CD4-positive, alpha-beta T cell (primary cell): Measurements from ENCODE around the gene PDZRN3. TPM values are rescaled to one million over a fixed set of nuclear protein-coding genes. Genes with fewer than 3 reads are reported as not detected.

Source experiments
- ATAC-seq: fragments of 200-7000 bp; cut with Tn5 transposase; one replicate; pipeline ENCODE4 v1.10.0; 2022; ENCODE audit warnings: mild to moderate bottlenecking; ENCODE audit not compliant: poor library complexity
- CTCF ChIA-PET: fragments of 350-600 bp; sonication (Branson Sonifier 250); formaldehyde crosslinking; loops from one replicate; lab custom pipeline; 2021; ENCODE audit warnings: antibody characterized with exemption, inconsistent platforms; lab: Charles Lee
- POLR2A ChIA-PET: fragments of 350-600 bp; sonication (Branson Sonifier 250); formaldehyde crosslinking; loops from one replicate; lab custom pipeline; 2021; ENCODE audit warnings: antibody characterized with exemption, inconsistent platforms; lab: Charles Lee
- DNase-seq, 14 experiments: peaks; one replicate each; pipeline ENCODE4 v3.0.0-alpha.2; 2013 to 2020; ENCODE audit warnings: mixed read lengths in 2 of 14
- H3K27ac ChIP-seq, 2 donors: one replicate each; pipeline versions ENCODE4 v1.5.1 to v1.7.0; 2013; ENCODE audit warnings: low read length in 2 of 2, low read depth in 1 of 2, mild to moderate bottlenecking in 1 of 2
- H3K27me3 ChIP-seq, 2 experiments: 1 replicate in 1 of 2; 2 replicates in 1 of 2; pipeline versions ENCODE4 v1.6.1 to v1.7.0; 2013; ENCODE audit warnings: low read length in 2 of 2, control low read depth in 1 of 2, mild to moderate bottlenecking in 1 of 2, moderate library complexity in 1 of 2; ENCODE audit not compliant: insufficient read depth in 2 of 2, control insufficient read depth in 1 of 2
- H3K36me3 ChIP-seq: one replicate; pipeline ENCODE4 v1.6.1; 2013; ENCODE audit warnings: low read length, control low read depth; ENCODE audit not compliant: insufficient read depth
- H3K4me1 ChIP-seq: one replicate; pipeline ENCODE4 v1.6.1; 2013; ENCODE audit warnings: low read length, control low read depth; ENCODE audit not compliant: insufficient read depth
- H3K4me3 ChIP-seq: one replicate; pipeline ENCODE4 v1.5.1; 2013; ENCODE audit warnings: mild to moderate bottlenecking, low read length, moderate library complexity
- H3K9me3 ChIP-seq, 2 experiments: 1 replicate in 1 of 2; 2 replicates in 1 of 2; pipeline versions ENCODE4 v1.6.1 to v1.7.0; 2013; ENCODE audit warnings: low read length in 2 of 2, mild to moderate bottlenecking in 2 of 2, control low read depth in 1 of 2, moderate library complexity in 1 of 2; ENCODE audit not compliant: control insufficient read depth in 1 of 2, insufficient read depth in 1 of 2
- H3K27ac Mint-ChIP-seq: one replicate; pipeline ENCODE4 v1.8.0; 2020; ENCODE audit warnings: mixed read lengths
- H3K27me3 Mint-ChIP-seq: one replicate; pipeline ENCODE4 v1.8.0; 2021; ENCODE audit warnings: mixed read lengths
- H3K36me3 Mint-ChIP-seq: one replicate; pipeline ENCODE4 v1.8.0; 2021; ENCODE audit warnings: low read depth, mixed read lengths
- H3K4me1 Mint-ChIP-seq: one replicate; pipeline ENCODE4 v1.8.0; 2021; ENCODE audit warnings: low read depth, mixed read lengths
- H3K4me3 Mint-ChIP-seq: one replicate; pipeline ENCODE4 v1.8.0; 2020; ENCODE audit warnings: mild to moderate bottlenecking, mixed read lengths
- H3K9me3 Mint-ChIP-seq: one replicate; pipeline ENCODE4 v1.8.0; 2020; ENCODE audit warnings: mixed read lengths
- intact Hi-C, 2 experiments: fragments of 100-400 bp; cut with DNase I in 1 of 2; cut with micrococcal nuclease in 1 of 2; formaldehyde crosslinking; loops; one replicate each; pipeline versions ENCODE4 v1.15.1 to v1.9.0; 2023 to 2025; cut with DNase I, micrococcal nuclease
- total RNA-seq, 174 experiments: library from RNA in 2 of 174; stranded (reverse) in 2 of 174; gene quantifications; one replicate each; pipeline ENCODE4 v1.2.3 and lab custom pipeline; 2021 to 2026
- TF ChIP-seq, protein P1 (sequence below): fragments of 200-600 bp; IDR thresholded peaks from one replicate; pipeline ENCODE4 v1.8.0; 2022; ENCODE audit warnings: antibody characterized with exemption, mild to moderate bottlenecking

The PDZRN3 gene
- total RNA-seq, 2 experiments from 2014 or later, result not detected

DNA sequence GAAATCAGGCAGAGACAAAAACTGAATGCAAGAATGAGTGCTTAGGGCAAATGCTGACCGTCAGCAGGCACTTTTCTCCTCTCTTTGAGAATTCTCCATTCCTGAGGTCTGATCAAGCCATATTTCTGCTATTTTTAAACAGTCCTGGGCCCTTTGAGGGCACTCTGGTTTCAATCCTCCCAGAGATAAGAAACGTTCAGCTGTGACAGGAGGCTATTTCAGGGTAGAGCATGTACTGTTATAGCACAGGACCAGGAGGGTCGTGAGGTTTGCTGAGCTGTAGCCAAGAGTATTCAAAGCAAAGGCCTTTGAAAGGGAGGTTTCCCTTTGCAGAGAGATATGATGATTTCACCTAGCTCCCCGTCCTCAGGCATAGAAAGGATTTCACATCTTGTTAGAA, 39.6 kb upstream of the PDZRN3 start:
- H3K27ac Mint-ChIP-seq, result no peak overlapping the region
- intact Hi-C loops, result no loop called here
- Histone ChIP-seq H3K4me1 (no peaks in the 10 kb centered on the region), H3K36me3 (no peaks in the 10 kb centered on the region), H3K9me3 (no peaks in the 10 kb centered on the region), H3K4me3 (no peak overlapping the region), H3K27me3 (no peaks in the 10 kb centered on the region), H3K27ac (no peak overlapping the region)
- no peak overlapping the region for H3K4me3 Mint-ChIP-seq
- TF ChIP-seq, protein P1, sequence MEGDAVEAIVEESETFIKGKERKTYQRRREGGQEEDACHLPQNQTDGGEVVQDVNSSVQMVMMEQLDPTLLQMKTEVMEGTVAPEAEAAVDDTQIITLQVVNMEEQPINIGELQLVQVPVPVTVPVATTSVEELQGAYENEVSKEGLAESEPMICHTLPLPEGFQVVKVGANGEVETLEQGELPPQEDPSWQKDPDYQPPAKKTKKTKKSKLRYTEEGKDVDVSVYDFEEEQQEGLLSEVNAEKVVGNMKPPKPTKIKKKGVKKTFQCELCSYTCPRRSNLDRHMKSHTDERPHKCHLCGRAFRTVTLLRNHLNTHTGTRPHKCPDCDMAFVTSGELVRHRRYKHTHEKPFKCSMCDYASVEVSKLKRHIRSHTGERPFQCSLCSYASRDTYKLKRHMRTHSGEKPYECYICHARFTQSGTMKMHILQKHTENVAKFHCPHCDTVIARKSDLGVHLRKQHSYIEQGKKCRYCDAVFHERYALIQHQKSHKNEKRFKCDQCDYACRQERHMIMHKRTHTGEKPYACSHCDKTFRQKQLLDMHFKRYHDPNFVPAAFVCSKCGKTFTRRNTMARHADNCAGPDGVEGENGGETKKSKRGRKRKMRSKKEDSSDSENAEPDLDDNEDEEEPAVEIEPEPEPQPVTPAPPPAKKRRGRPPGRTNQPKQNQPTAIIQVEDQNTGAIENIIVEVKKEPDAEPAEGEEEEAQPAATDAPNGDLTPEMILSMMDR, result no peak
- H3K9me3 Mint-ChIP-seq, result no peaks in the 10 kb centered on the region
- H3K27me3 Mint-ChIP-seq, result no peaks in the 10 kb centered on the region
- ChIA-PET CTCF (no interaction called here), POLR2A (no interaction called here)
- DNase-seq (no peak), ATAC-seq (no peak)
- H3K4me1 Mint-ChIP-seq, result no peaks in the 10 kb centered on the region
- H3K36me3 Mint-ChIP-seq, result no peaks in the 10 kb centered on the region

DNA sequence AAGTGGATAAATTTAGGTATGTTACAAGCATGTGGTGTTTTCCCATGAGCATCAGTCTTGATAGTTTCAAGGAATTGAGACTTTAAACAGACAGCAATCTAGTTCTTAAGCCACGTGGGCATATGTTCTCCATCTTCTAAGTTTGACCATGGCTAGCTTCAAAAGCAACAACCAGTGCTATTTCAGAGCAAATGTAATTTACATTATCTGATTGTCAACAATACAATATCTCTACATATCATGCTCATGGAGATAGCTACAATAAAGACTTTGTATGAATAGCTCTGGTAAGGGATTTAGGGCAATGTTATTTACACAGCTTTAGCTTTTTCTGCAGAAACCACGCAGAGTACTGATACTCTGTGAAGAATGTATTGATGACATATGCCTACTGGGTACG, 38.8 kb upstream of the PDZRN3 start:
- H3K9me3 ChIP-seq, result no peaks in the 10 kb centered on the region
- Mint-ChIP-seq H3K4me1 (no peaks in the 10 kb centered on the region), H3K9me3 (no peaks in the 10 kb centered on the region), H3K27ac (no peak overlapping the region), H3K36me3 (no peaks in the 10 kb centered on the region), H3K27me3 (no peaks in the 10 kb centered on the region), H3K4me3 (no peak overlapping the region)
- DNase-seq (no peak), ATAC-seq (no peak)
- no peaks in the 10 kb centered on the region for H3K36me3 ChIP-seq
- intact Hi-C loops, result no loop called here
- ChIA-PET CTCF (no interaction called here), POLR2A (no interaction called here)
- H3K4me3 ChIP-seq, result no peak overlapping the region
- TF ChIP-seq, protein P1, result no peak
- no peaks in the 10 kb centered on the region for H3K4me1 ChIP-seq
- no peak overlapping the region for H3K27ac ChIP-seq
- no peaks in the 10 kb centered on the region for H3K27me3 ChIP-seq

DNA sequence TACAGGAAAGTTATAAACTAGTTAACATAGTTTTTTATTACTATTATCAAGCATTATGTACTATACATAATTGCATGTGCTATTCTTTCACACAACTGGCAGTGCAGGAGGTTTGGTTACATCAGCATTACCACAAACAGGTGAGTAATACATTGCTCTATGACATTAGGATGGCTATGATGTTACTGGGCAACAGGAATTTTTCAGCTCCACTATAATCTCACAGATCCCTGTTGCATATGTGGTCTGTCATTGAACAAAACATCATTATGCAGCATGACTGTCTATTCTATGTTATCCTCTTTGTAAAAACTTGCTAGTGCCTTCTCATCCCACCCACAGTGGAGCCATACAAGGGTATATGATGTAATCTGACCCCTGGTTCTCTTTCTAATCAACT, 36.5 kb upstream of the PDZRN3 start:
- H3K27ac ChIP-seq, result no peak overlapping the region
- no peak overlapping the region for H3K4me3 Mint-ChIP-seq
- no peak overlapping the region for H3K27ac Mint-ChIP-seq
- TF ChIP-seq, protein P1, result no peak
- no peaks in the 10 kb centered on the region for H3K4me1 Mint-ChIP-seq
- DNase-seq, result no peak
- no peaks in the 10 kb centered on the region for H3K27me3 ChIP-seq
- H3K36me3 Mint-ChIP-seq, result no peaks in the 10 kb centered on the region
- H3K4me3 ChIP-seq, result no peak overlapping the region
- ATAC-seq, result no peak
- ChIA-PET POLR2A (no interaction called here), CTCF (no interaction called here)
- H3K36me3 ChIP-seq, result no peaks in the 10 kb centered on the region
- H3K27me3 Mint-ChIP-seq, result no peaks in the 10 kb centered on the region
- intact Hi-C loops, result no loop called here
- no peaks in the 10 kb centered on the region for H3K4me1 ChIP-seq
- no peaks in the 10 kb centered on the region for H3K9me3 Mint-ChIP-seq
- no peaks in the 10 kb centered on the region for H3K9me3 ChIP-seq
